CD14-positive monocyte (primary cell): ENCODE measurements around the gene ZCCHC14. TPM values are rescaled to one million over a fixed set of nuclear protein-coding genes. Genes with fewer than 3 reads are reported as not detected.
"Not testable (repeated sequence)": the region's sequence is repeated elsewhere in the genome, so short reads cannot be mapped to it uniquely, and the experiment has no call there.

Source experiments
- DNase-seq, 3 donors: peaks; one replicate each; pipeline ENCODE4 v3.0.0-alpha.2; 2011 to 2022
- H2AFZ ChIP-seq: 2 replicates; pipeline ENCODE4 v1.6.0; 2012; ENCODE audit warnings: mild to moderate bottlenecking, low read depth, low read length, inconsistent platforms; ENCODE audit not compliant: insufficient read depth, poor library complexity, severe bottlenecking
- H3K27ac ChIP-seq, 2 donors: 1 replicate in 1 of 2; 2 replicates in 1 of 2; pipeline ENCODE4 v1.5.1; 2012 to 2013; ENCODE audit warnings: low read length in 2 of 2, control low read depth in 1 of 2, inconsistent platforms in 1 of 2, low read depth in 1 of 2, mild to moderate bottlenecking in 1 of 2
- H3K27me3 ChIP-seq, 2 donors: one replicate each; pipeline versions ENCODE4 v1.6.0 to v1.6.1; 2011 to 2013; ENCODE audit warnings: low read length in 2 of 2; ENCODE audit not compliant: control insufficient read depth in 2 of 2, insufficient read depth in 2 of 2
- H3K36me3 ChIP-seq, 2 donors: replicated peaks in 1 of 2; 1 replicate in 1 of 2; 2 replicates in 1 of 2; pipeline versions ENCODE4 v1.5.1 to v1.6.1; 2012 to 2013; ENCODE audit warnings: low read length in 2 of 2, control low read depth in 1 of 2, inconsistent platforms in 1 of 2, mild to moderate bottlenecking in 1 of 2; ENCODE audit not compliant: insufficient read depth in 2 of 2, control insufficient read depth in 1 of 2
- H3K4me1 ChIP-seq, 2 donors: 1 replicate in 1 of 2; 2 replicates in 1 of 2; pipeline versions ENCODE4 v1.5.1 to v1.6.1; 2012 to 2013; ENCODE audit warnings: low read length in 2 of 2, control low read depth in 1 of 2, inconsistent platforms in 1 of 2, mild to moderate bottlenecking in 1 of 2, moderate library complexity in 1 of 2; ENCODE audit not compliant: insufficient read depth in 2 of 2, control insufficient read depth in 1 of 2
- H3K4me2 ChIP-seq: replicated peaks from 2 replicates; pipeline ENCODE3; 2012; ENCODE audit warnings: low read length, moderate library complexity, mild to moderate bottlenecking; ENCODE audit not compliant: poor library complexity, severe bottlenecking; ENCODE audit errors: extremely low read depth
- H3K4me3 ChIP-seq, 3 experiments: fragments of 200-600 bp in 1 of 3; sonication (generic) in 1 of 3; replicated peaks in 1 of 3; 1 replicate in 2 of 3; 2 replicates in 1 of 3; pipeline ENCODE4 v1.5.1; 2011 to 2013; ENCODE audit warnings: low read length in 3 of 3, mild to moderate bottlenecking in 3 of 3, control low read depth in 2 of 3, low read depth in 2 of 3, inconsistent platforms in 1 of 3, moderate library complexity in 1 of 3
- H3K79me2 ChIP-seq: 2 replicates; pipeline ENCODE4 v1.6.0; 2012; ENCODE audit warnings: mild to moderate bottlenecking, control low read depth, inconsistent platforms, low read length, moderate library complexity; ENCODE audit not compliant: insufficient read depth
- H3K9ac ChIP-seq: 2 replicates; pipeline ENCODE4 v1.6.0; 2017; ENCODE audit warnings: low read length, mild to moderate bottlenecking; ENCODE audit not compliant: insufficient read depth, poor library complexity, severe bottlenecking
- H3K9me3 ChIP-seq, 2 donors: replicated peaks in 1 of 2; 1 replicate in 1 of 2; 2 replicates in 1 of 2; pipeline versions ENCODE4 v1.5.1 to v1.6.1; 2012 to 2013; ENCODE audit warnings: low read length in 2 of 2, control low read depth in 1 of 2; ENCODE audit not compliant: control insufficient read depth in 1 of 2, insufficient read depth in 1 of 2
- H4K20me1 ChIP-seq: 2 replicates; pipeline ENCODE4 v1.6.0; 2012; ENCODE audit warnings: mild to moderate bottlenecking, low read length, control low read depth, moderate library complexity; ENCODE audit not compliant: insufficient read depth
- H3K27ac Mint-ChIP-seq, 7 donors: one replicate each; pipeline ENCODE4 v1.8.0; 2020; ENCODE audit warnings: mild to moderate bottlenecking in 7 of 7, mixed read lengths in 7 of 7, moderate library complexity in 6 of 7, inconsistent platforms in 2 of 7
- H3K27me3 Mint-ChIP-seq, 3 donors: one replicate each; pipeline ENCODE4 v1.8.0; 2021 to 2022; ENCODE audit warnings: low read depth in 3 of 3, mild to moderate bottlenecking in 3 of 3, mixed read lengths in 3 of 3, moderate library complexity in 3 of 3, inconsistent platforms in 1 of 3
- H3K36me3 Mint-ChIP-seq, 2 donors: one replicate each; pipeline ENCODE4 v1.8.0; 2020; ENCODE audit warnings: mixed read lengths in 2 of 2, inconsistent platforms in 1 of 2, mild to moderate bottlenecking in 1 of 2
- H3K4me1 Mint-ChIP-seq: one replicate; pipeline ENCODE4 v1.8.0; 2020; ENCODE audit warnings: mild to moderate bottlenecking, mixed read lengths
- H3K4me3 Mint-ChIP-seq, 2 donors: one replicate each; pipeline ENCODE4 v1.8.0; 2020; ENCODE audit warnings: mild to moderate bottlenecking in 2 of 2, mixed read lengths in 2 of 2, moderate library complexity in 1 of 2
- H3K9me3 Mint-ChIP-seq, 7 donors: one replicate each; pipeline ENCODE4 v1.8.0; 2020 to 2022; ENCODE audit warnings: mixed read lengths in 7 of 7, mild to moderate bottlenecking in 6 of 7, moderate library complexity in 6 of 7, inconsistent platforms in 2 of 7
- WGBS: methylation state at CpG from one replicate; pipeline ENCODE4 v1.1.5; 2013; ENCODE audit warnings: missing lambda C conversion rate; ENCODE audit not compliant: insufficient coverage; 5-methylcytosine and 5-hydroxymethylcytosine counted together
- intact Hi-C, 2 donors: fragments of 100-400 bp; cut with micrococcal nuclease; formaldehyde crosslinking; loops; one replicate each; pipeline versions ENCODE4 v1.15.0 to v1.15.1; 2023
- polyA plus RNA-seq, 3 donors: library from polyadenylated mRNA; depleted of rRNA in 1 of 3; unstranded in 2 of 3; stranded (reverse) in 1 of 3; fragments of 300-500 nt in 2 of 3; fragments of >200 nt in 1 of 3; fragmentation: Illumina TruSeq in 2 of 3; gene quantifications; 1 replicate in 2 of 3; 2 replicates in 1 of 3; pipeline ENCODE4 v1.2.3, GENCODE V29; 2012 to 2021
- TF ChIP-seq, protein P1 (sequence below): fragments of 200-600 bp; IDR thresholded peaks from one replicate; pipeline ENCODE4 v1.8.0; 2022; ENCODE audit warnings: antibody characterized with exemption, mild to moderate bottlenecking

Gene ZCCHC14
- polyA plus RNA-seq, 3 donors: 0.11 to 4.0 (median 0.22) TPM

- peaks cover 43% of the 10 kb centered on the region for H3K4me1 Mint-ChIP-seq
- H4K20me1 ChIP-seq: peaks cover 43% of the 10 kb centered on the region
- peaks cover 20% of the 10 kb centered on the region in 2 donors for H3K4me1 ChIP-seq
- H3K9me3 ChIP-seq: no peaks in the 10 kb centered on the region
- peaks cover 0 to 16% of the 10 kb centered on the region in 2 donors for H3K27me3 ChIP-seq
- H3K4me3 Mint-ChIP-seq: no peak overlapping the region
- 94% methylated on average over 6 of the region's 8 CpGs for WGBS
- peaks cover 2 to 19% (median 17%) of the 10 kb centered on the region in 3 donors for H3K27me3 Mint-ChIP-seq
- no peak overlapping the region for H3K9ac ChIP-seq
- no peak overlapping the region for H3K4me2 ChIP-seq
- H3K4me3 ChIP-seq: no peak overlapping the region
- H2AFZ ChIP-seq: no peak overlapping the region
- H3K36me3 Mint-ChIP-seq: peaks cover 14 to 21% of the 10 kb centered on the region in 2 donors
- TF ChIP-seq, protein P1, sequence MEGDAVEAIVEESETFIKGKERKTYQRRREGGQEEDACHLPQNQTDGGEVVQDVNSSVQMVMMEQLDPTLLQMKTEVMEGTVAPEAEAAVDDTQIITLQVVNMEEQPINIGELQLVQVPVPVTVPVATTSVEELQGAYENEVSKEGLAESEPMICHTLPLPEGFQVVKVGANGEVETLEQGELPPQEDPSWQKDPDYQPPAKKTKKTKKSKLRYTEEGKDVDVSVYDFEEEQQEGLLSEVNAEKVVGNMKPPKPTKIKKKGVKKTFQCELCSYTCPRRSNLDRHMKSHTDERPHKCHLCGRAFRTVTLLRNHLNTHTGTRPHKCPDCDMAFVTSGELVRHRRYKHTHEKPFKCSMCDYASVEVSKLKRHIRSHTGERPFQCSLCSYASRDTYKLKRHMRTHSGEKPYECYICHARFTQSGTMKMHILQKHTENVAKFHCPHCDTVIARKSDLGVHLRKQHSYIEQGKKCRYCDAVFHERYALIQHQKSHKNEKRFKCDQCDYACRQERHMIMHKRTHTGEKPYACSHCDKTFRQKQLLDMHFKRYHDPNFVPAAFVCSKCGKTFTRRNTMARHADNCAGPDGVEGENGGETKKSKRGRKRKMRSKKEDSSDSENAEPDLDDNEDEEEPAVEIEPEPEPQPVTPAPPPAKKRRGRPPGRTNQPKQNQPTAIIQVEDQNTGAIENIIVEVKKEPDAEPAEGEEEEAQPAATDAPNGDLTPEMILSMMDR: no peak
- H3K79me2 ChIP-seq: no peaks in the 10 kb centered on the region
- intact Hi-C loops: no loop called here
- no peaks in the 10 kb centered on the region for H3K36me3 ChIP-seq
- no peak for DNase-seq
- H3K27ac Mint-ChIP-seq: no peak overlapping the region
- no peak overlapping the region for H3K27ac ChIP-seq
- H3K9me3 Mint-ChIP-seq: peaks cover 0 to 2% (median 0%) of the 10 kb centered on the region in 7 donors
Observed at GRCh38 chr16:87486282-87486681, 6.5 kb downstream of the ZCCHC14 start.

GRCh38 chr16:87485792-87486191 lies 7.0 kb downstream of the ZCCHC14 start:
- H3K9me3 ChIP-seq, H3K4me3 Mint-ChIP-seq, H3K9me3 Mint-ChIP-seq, H3K79me2 ChIP-seq, intact Hi-C loops, H3K27ac Mint-ChIP-seq, H2AFZ ChIP-seq, DNase-seq, H3K9ac ChIP-seq, H3K27ac ChIP-seq, H3K4me3 ChIP-seq, H3K4me2 ChIP-seq, H3K36me3 ChIP-seq: not testable (repeated sequence)
- Histone ChIP-seq H4K20me1 (peaks cover 38% of the 10 kb centered on the region), H3K27me3 (peaks cover 0 to 11% of the 10 kb centered on the region in 2 donors), H3K4me1 (peaks cover 15% of the 10 kb centered on the region in 2 donors)
- Mint-ChIP-seq H3K27me3 (peaks cover 0 to 14% (median 12%) of the 10 kb centered on the region in 3 donors), H3K4me1 (peaks cover 38% of the 10 kb centered on the region), H3K36me3 (peaks cover 12 to 19% of the 10 kb centered on the region in 2 donors)
- WGBS: no CpG with 5 or more reads among the region's 4 CpGs
